A673 (cell line): Measurements from ENCODE around the gene UTP11. TPM values are rescaled to one million over a fixed set of nuclear protein-coding genes. Genes with fewer than 3 reads are reported as not detected.

Experiments
- BruUV-seq: library from RNA; stranded (reverse); fragments of 400-500 nt; replicated peaks from 2 replicates; lab custom pipeline; 2021; lab: Mats Ljungman, UMichigan
- CTCF ChIA-PET: fragments of 300-600 bp; sonication (Branson Sonifier 250); formaldehyde crosslinking; loops from one replicate; lab custom pipeline; 2022; ENCODE audit warnings: antibody characterized with exemption; lab: Charles Lee
- POLR2A ChIA-PET: fragments of 300-600 bp; sonication (Branson Sonifier 250); formaldehyde crosslinking; loops from one replicate; lab custom pipeline; 2022; ENCODE audit warnings: antibody characterized with exemption; ENCODE audit not compliant: low non-redundant PET; lab: Charles Lee
- DNase-seq: peaks from one replicate; pipeline ENCODE4 v3.0.0-alpha.2; 2015; ENCODE audit warnings: low spot score
- H3K27ac ChIP-seq: fragments of 200-600 bp; sonication (generic); 2 replicates; pipeline ENCODE4 v1.5.1; 2016; ENCODE audit warnings: mixed run types, low read depth, mild to moderate bottlenecking, mixed read lengths, antibody characterized with exemption, low read length; ENCODE audit not compliant: poor library complexity, severe bottlenecking
- H3K27me3 ChIP-seq: fragments of 200-600 bp; sonication (generic); replicated peaks from 2 replicates; pipeline ENCODE4 v1.6.1; 2017; ENCODE audit warnings: mixed run types, low read depth, mild to moderate bottlenecking, mixed read lengths, antibody characterized with exemption, low read length; ENCODE audit not compliant: insufficient read depth, poor library complexity
- H3K36me3 ChIP-seq: fragments of 200-600 bp; sonication (generic); 2 replicates; pipeline ENCODE4 v1.6.1; 2016; ENCODE audit warnings: mixed run types, mild to moderate bottlenecking, mixed read lengths, antibody characterized with exemption, low read length; ENCODE audit not compliant: insufficient read depth, poor library complexity, severe bottlenecking
- H3K4me1 ChIP-seq: fragments of 200-600 bp; sonication (generic); 2 replicates; pipeline ENCODE4 v1.6.1; 2017; ENCODE audit warnings: mixed run types, mild to moderate bottlenecking, mixed read lengths, antibody characterized with exemption, low read length; ENCODE audit not compliant: insufficient read depth, poor library complexity, severe bottlenecking
- H3K4me3 ChIP-seq: fragments of 200-600 bp; sonication (generic); 2 replicates; pipeline ENCODE4 v1.5.1; 2016; ENCODE audit warnings: low read depth, mixed run types, mild to moderate bottlenecking, mixed read lengths, low read length; ENCODE audit not compliant: poor library complexity, severe bottlenecking
- H3K9me3 ChIP-seq: fragments of 200-600 bp; sonication (generic); 2 replicates; pipeline ENCODE4 v1.6.1; 2016; ENCODE audit warnings: mixed run types, low read depth, mild to moderate bottlenecking, mixed read lengths, antibody characterized with exemption, low read length; ENCODE audit not compliant: poor library complexity, severe bottlenecking
- CTCF ChIP-seq: fragments of 300-800, 200-600 bp; sonication (generic); conservative IDR thresholded peaks from 2 replicates; pipeline ENCODE4 v1.5.1; 2017; ENCODE audit warnings: low read depth, mild to moderate bottlenecking, antibody characterized with exemption, low read length, moderate library complexity, mixed read lengths
- EZH2 ChIP-seq: fragments of 200-600 bp; sonication (generic); IDR thresholded peaks from 2 replicates; pipeline ENCODE4 v1.6.1; 2017; ENCODE audit warnings: borderline replicate concordance, low read depth, mild to moderate bottlenecking, mixed read lengths, antibody characterized with exemption, low read length; ENCODE audit not compliant: poor library complexity, severe bottlenecking
- intact Hi-C: fragments of 100-400 bp; cut with micrococcal nuclease; formaldehyde crosslinking; loops from one replicate; pipeline ENCODE4 v1.10.0; 2022; ENCODE audit not compliant: unreplicated experiment
- total RNA-seq: library from RNA; stranded (reverse); gene quantifications from 2 replicates; pipeline ENCODE4 v1.2.3, GENCODE V29; 2021

UTP11 gene
- total RNA-seq, 1 experiment from 2014 or later = 113 TPM

GRCh38 chr1:38022810-38023209 lies 10.3 kb downstream of the UTP11 start:
- no TSS peak for BruUV-seq
- Histone ChIP-seq H3K27me3 (no peaks in the 10 kb centered on the region), H3K4me1 (peaks cover 58% of the 10 kb centered on the region), H3K4me3 (no peak overlapping the region), H3K27ac (peak overlapping the region; percentile 95), H3K9me3 (no peaks in the 10 kb centered on the region), H3K36me3 (peaks cover 75% of the 10 kb centered on the region)
- no peak for DNase-seq
- CTCF ChIA-PET = no interaction called here
- TF ChIP-seq CTCF (no peak), EZH2 (no peak)
- POLR2A ChIA-PET = interaction anchor here (0.6 kb wide), 1 partner anchor 294 kb away, joined by 3 read pairs; no protein-coding TSS in a partner anchor
- intact Hi-C loops = loop anchor here (10.0 kb wide), 1 partner anchor 272 kb away; no protein-coding TSS in a partner anchor

- ChIA-PET CTCF (interaction anchor here (0.6 to 3.1 kb wide), 3 partner anchors 47 to 809 kb away, joined by 5 to 14 read pairs (median 10); no protein-coding TSS in a partner anchor), POLR2A (interaction anchor here (0.6 to 1.1 kb wide), 5 partner anchors 12 to 748 kb away, joined by 3 to 7 read pairs (median 4); partner anchors contain the start of genes POU3F1 and UTP11)
- Histone ChIP-seq H3K9me3 (no peaks in the 10 kb centered on the region), H3K27ac (peak overlapping the region; percentile 95), H3K36me3 (peaks cover 52% of the 10 kb centered on the region), H3K4me1 (peaks cover 75% of the 10 kb centered on the region), H3K4me3 (no peak overlapping the region), H3K27me3 (no peaks in the 10 kb centered on the region)
- intact Hi-C loops = loop anchor here (5.0 to 10.0 kb wide), 3 partner anchors 270 to 792 kb away; no protein-coding TSS in a partner anchor
- TF ChIP-seq EZH2 = no peak
- TF ChIP-seq CTCF = no peak
- BruUV-seq = no TSS peak
- DNase-seq = peak; percentile 92
Measured at GRCh38 chr1:38025233-38025632, 12.7 kb downstream of the UTP11 start.

DNA sequence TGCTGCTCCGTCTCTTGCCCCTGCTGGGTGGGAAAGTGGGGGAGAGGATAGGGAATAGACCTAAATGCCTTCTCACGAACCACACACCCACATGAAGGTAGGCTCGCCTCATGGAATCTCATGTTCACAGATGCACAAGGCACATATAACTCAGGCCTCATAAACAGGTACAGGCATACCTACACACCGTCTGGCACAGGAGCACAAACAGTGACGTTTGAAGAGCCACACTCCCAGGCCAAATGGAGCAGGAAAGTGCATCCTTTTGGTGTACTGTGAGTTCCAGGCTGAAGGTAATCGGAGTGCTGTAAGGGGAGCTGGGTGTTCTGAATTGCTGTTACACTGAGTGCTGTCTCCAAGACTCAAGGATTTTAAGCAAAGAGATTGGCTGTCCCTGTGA lies 13.1 kb downstream of the UTP11 start:
- no peaks in the 10 kb centered on the region for H3K9me3 ChIP-seq
- POLR2A ChIA-PET = interaction anchor here (1.0 kb wide), 1 partner anchor 21 kb away, joined by 7 read pairs; the partner anchor contains the start of gene POU3F1
- peaks cover 75% of the 10 kb centered on the region for H3K4me1 ChIP-seq
- intact Hi-C loops = loop anchor here (2.0 to 10.0 kb wide), 4 partner anchors 269 to 809 kb away; no protein-coding TSS in a partner anchor
- no TSS peak for BruUV-seq
- H3K36me3 ChIP-seq = peaks cover 48% of the 10 kb centered on the region
- TF ChIP-seq CTCF (no peak), EZH2 (no peak)
- no peaks in the 10 kb centered on the region for H3K27me3 ChIP-seq
- H3K27ac ChIP-seq = peak overlapping the region; percentile 95
- no peak for DNase-seq
- no peak overlapping the region for H3K4me3 ChIP-seq
- CTCF ChIA-PET = interaction anchor here (0.6 to 3.1 kb wide), 3 partner anchors 46 to 809 kb away, joined by 5 to 14 read pairs (median 10); no protein-coding TSS in a partner anchor
